ENCODE results near the gene CLSTN2. TPM values are rescaled to one million over a fixed set of nuclear protein-coding genes. Genes with fewer than 3 reads are reported as not detected.

The CLSTN2 gene
- total RNA-seq, 1 donor from 2014 or later: not detected

DNA sequence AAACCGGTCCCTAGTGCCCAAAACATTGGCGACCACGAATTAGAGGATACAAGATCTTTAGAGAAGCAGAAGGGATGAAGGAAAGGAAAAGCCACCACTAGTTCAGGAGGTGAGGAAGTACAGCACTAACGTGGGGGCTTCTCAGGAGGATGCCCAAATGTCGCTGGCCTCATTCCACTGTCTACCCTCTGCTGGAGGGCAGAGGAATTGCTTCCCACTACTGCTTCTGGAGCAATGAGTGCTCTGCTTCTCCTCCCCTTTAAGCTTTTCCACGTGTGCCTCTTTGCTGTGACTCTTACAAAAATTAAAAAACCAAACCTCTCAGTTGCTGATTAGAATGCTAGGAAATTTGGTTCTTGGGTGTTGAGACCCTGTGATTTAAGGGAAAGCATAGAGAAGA is 281.3 kb downstream of the CLSTN2 start:
- no peaks in the 10 kb centered on the region for H3K36me3 Mint-ChIP-seq (ENCODE audit: low read depth)
- no peaks in the 10 kb centered on the region for H3K9me3 Mint-ChIP-seq
- H3K4me3 Mint-ChIP-seq: no peak overlapping the region
- no peak overlapping the region for H3K27ac Mint-ChIP-seq
- intact Hi-C loops (cut with micrococcal nuclease): no loop called here
- H3K27me3 Mint-ChIP-seq: no peaks in the 10 kb centered on the region
- DNase-seq: no peak
- no peaks in the 10 kb centered on the region for H3K4me1 Mint-ChIP-seq

DNA sequence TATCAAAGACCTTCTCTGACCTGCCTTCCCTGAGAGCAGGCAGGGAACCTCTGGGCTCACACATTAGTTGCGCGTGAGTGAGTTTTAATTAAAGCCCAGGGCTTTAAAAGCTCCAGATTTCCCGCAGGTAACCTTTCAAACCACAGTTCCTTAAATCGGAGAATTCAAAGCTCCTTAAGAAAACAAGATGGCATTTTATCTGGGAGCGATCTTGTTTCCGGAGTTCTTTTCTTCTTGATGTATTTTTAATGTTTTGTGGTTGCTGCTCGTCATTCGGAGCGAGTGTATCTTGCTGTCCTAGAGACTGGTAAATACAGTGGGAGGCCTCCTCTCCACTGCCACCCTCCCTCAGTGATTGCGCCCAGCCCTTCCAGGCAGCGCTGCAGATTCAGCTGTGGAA is 284.3 kb downstream of the CLSTN2 start:
- Mint-ChIP-seq H3K36me3 (ENCODE audit: low read depth) (no peaks in the 10 kb centered on the region), H3K9me3 (no peaks in the 10 kb centered on the region), H3K4me3 (no peak overlapping the region), H3K27ac (no peak overlapping the region), H3K27me3 (no peaks in the 10 kb centered on the region), H3K4me1 (no peaks in the 10 kb centered on the region)
- intact Hi-C loops (cut with micrococcal nuclease): no loop called here
- DNase-seq: no peak

DNA sequence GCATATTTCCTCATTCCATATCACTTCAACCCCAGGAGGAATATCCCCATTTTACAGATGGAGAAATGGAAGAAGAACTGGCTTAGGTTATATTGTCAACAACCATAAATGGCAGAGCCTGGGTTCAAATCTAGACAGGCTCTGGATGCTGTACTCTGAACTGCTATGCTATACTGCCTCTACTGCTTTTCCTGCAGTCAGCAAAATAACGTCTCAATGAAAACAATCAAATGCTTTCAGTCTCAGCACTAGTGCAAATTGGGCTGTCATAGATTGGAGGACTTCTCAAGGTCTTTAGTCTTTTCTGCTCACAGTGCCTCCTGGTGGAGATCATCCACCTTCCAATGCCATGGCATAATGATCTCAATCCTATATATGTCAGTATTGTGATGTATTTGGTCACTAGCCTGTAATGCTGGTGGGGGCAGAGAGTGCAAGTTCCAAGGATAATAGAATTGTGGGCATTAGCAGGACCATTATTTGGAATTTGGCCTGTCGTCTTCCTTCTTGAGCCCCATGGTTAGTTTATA is 285.0 kb downstream of the CLSTN2 start:
- Mint-ChIP-seq H3K4me3 (no peak overlapping the region), H3K4me1 (no peaks in the 10 kb centered on the region), H3K27me3 (no peaks in the 10 kb centered on the region), H3K27ac (no peak overlapping the region), H3K36me3 (ENCODE audit: low read depth) (no peaks in the 10 kb centered on the region), H3K9me3 (no peaks in the 10 kb centered on the region)
- intact Hi-C loops (cut with micrococcal nuclease): no loop called here
- DNase-seq: no peak

DNA sequence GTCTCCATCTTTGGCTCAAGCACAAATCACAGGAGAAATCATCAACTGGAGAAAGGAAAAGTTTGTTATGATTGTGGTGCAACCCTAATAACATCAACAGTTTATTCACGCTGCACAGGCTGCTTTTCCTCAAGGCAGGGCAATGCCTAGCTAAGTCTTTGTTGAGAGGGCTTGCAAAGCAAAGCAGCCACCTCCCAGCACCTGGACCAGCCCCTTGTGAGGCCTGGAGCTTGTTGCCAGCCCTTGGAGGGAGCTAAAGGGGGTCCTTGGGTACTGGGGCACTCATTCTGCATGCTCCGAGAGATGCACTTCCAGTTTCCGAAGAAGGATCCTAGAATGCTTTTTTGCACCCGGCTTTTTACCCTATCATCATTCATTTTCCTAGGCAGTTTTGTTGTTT is 288.2 kb downstream of the CLSTN2 start:
- Mint-ChIP-seq H3K27me3 (no peaks in the 10 kb centered on the region), H3K4me3 (no peak overlapping the region), H3K4me1 (no peaks in the 10 kb centered on the region), H3K27ac (no peak overlapping the region), H3K36me3 (ENCODE audit: low read depth) (no peaks in the 10 kb centered on the region), H3K9me3 (no peaks in the 10 kb centered on the region)
- DNase-seq: no peak
- intact Hi-C loops (cut with micrococcal nuclease): no loop called here

DNA sequence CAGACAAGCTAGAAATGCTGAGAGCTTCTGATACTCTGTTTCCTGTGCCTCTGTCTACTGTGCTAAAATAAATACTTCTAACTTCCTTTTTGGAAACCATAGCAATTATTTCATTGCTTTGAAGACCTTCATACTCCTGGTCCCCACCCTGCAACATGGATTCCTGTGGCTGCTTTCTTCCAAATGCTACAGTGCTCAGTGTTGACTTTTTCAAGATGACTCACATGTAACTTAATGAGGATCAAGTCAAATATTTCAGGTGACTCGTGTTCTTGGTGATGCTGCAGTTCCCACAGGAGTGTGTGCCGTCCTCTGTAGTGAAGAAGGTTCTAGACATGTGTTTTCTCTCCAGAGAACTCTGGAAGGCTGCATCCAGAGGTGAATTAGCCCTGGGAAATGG is 288.6 kb downstream of the CLSTN2 start:
- DNase-seq: no peak
- Mint-ChIP-seq H3K4me3 (no peak overlapping the region), H3K27me3 (no peaks in the 10 kb centered on the region), H3K4me1 (no peaks in the 10 kb centered on the region), H3K27ac (no peak overlapping the region), H3K36me3 (ENCODE audit: low read depth) (no peaks in the 10 kb centered on the region), H3K9me3 (no peaks in the 10 kb centered on the region)
- intact Hi-C loops (cut with micrococcal nuclease): no loop called here

DNA sequence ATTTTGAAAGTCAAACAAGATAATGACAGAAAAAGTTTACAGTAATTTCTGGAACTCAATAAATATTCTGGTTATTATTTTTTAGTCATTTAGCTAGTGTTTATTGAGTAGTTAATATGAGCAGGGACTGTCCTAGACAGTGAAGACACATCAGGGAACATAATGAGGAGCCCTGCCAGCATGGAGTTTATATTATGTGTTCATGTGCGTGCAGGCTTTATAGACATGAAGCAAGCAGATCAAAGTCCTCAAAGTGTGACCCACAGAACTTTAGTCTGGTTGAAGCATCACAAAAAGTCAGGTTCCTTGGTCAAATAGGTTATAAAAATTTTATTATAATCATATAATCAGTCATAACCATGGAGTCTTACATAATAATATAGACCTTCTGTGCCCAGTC is 289.3 kb downstream of the CLSTN2 start:
- Mint-ChIP-seq H3K27ac (no peak overlapping the region), H3K9me3 (no peaks in the 10 kb centered on the region), H3K36me3 (ENCODE audit: low read depth) (no peaks in the 10 kb centered on the region), H3K4me1 (no peaks in the 10 kb centered on the region), H3K4me3 (no peak overlapping the region), H3K27me3 (no peaks in the 10 kb centered on the region)
- no peak for DNase-seq
- intact Hi-C loops (cut with micrococcal nuclease): no loop called here

DNA sequence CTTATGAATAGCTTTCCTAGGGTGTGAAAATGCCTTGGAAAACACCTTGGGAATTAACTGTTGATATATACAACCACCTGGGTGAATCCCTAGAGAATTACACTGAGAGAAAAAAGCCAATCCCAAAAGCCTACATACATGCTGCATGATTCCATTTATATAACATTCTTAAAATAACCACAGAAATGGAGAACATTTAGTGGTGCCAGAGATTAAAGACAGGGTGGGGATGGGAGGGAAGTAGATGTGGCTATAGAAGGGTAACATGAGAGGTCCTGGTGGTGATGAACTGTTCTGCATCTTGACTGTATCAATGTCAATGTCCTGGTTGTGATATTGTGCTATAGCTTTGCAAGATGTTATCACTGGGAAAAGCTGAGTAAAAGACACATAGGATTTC is 291.0 kb downstream of the CLSTN2 start:
- no peaks in the 10 kb centered on the region for H3K27me3 Mint-ChIP-seq
- no peak for DNase-seq
- no peaks in the 10 kb centered on the region for H3K4me1 Mint-ChIP-seq
- no peak overlapping the region for H3K27ac Mint-ChIP-seq
- no peak overlapping the region for H3K4me3 Mint-ChIP-seq
- intact Hi-C loops (cut with micrococcal nuclease): no loop called here
- no peaks in the 10 kb centered on the region for H3K9me3 Mint-ChIP-seq
- no peaks in the 10 kb centered on the region for H3K36me3 Mint-ChIP-seq (ENCODE audit: low read depth)

DNA sequence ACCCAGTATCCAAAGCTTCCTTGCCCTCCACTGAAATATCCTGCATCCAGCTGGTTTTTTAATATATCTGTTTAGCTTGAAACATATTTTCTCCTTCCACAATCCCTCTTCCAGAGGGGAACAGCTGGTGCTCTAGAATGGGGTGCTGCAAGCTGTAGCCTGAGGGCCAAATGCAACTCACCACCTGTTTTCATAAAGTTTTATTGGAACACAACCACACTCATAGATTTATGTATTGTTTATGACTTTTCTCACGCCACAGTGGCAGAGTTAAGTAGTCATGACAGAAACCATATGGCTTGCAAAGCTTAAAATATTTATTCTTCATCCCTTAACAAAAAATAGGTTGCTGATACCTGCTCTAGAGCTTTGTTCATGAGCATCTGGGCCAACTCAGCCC is 298.7 kb downstream of the CLSTN2 start:
- no peak overlapping the region for H3K27ac Mint-ChIP-seq
- DNase-seq: no peak
- H3K36me3 Mint-ChIP-seq (ENCODE audit: low read depth): no peaks in the 10 kb centered on the region
- no peaks in the 10 kb centered on the region for H3K4me1 Mint-ChIP-seq
- no peak overlapping the region for H3K4me3 Mint-ChIP-seq
- H3K27me3 Mint-ChIP-seq: peaks cover 2% of the 10 kb centered on the region
- no peaks in the 10 kb centered on the region for H3K9me3 Mint-ChIP-seq
- intact Hi-C loops (cut with micrococcal nuclease): no loop called here

DNA sequence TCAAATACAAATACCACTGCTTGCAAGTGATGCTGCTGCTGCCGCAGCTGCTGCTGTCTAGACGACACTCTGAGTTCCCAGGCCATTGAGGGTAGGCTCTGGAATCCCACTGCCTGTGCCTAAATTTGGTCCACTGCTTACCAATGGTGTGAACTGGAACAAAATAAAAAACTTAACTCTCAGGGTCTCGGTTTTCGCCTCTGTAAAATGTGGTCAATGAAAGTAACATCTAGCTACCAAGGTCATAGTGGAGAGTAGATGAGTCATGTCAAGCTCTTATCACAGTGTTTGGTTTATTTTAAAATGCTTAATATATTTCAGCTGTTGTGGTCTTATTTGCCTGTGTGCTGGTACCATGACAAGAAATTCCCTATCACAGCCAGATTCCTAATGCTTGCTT is 299.3 kb downstream of the CLSTN2 start:
- Mint-ChIP-seq H3K27me3 (peaks cover 2% of the 10 kb centered on the region), H3K4me3 (no peak overlapping the region), H3K36me3 (ENCODE audit: low read depth) (no peaks in the 10 kb centered on the region), H3K9me3 (no peaks in the 10 kb centered on the region), H3K27ac (no peak overlapping the region), H3K4me1 (no peaks in the 10 kb centered on the region)
- intact Hi-C loops (cut with micrococcal nuclease): no loop called here
- DNase-seq: no peak

DNA sequence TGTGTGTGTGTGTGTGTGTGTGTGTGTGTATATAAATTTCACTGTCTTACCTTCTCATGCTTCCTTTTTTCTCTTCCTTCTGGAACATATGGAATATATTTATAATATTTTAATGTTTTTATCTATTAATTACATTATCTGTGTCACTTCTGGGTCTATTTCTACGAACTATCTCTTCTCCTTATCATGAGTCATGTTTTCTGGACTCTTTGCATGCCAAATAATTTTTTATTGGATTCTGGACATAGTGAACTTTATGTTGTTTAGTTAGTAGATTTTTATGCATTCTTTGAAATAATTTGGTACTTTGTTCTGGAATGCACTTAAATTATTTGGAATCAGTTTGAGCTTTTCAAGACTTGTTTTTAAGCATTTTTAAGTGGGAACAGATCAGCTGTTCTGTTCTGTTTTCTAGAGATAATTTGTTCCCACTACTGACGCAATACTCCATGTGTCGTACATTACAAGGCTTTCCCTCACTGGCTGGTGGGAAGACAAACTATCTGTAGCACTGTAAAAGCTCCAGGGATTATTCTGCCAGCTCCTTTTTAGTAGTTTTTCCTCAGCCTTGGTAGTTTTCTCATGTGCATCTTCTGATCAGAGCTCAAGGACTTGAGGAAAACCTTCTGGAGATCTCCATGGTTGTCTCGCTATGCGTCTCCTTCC is 302.0 kb downstream of the CLSTN2 start:
- Mint-ChIP-seq H3K27ac (no peak overlapping the region), H3K9me3 (no peaks in the 10 kb centered on the region), H3K36me3 (ENCODE audit: low read depth) (no peaks in the 10 kb centered on the region), H3K4me1 (no peaks in the 10 kb centered on the region), H3K4me3 (no peak overlapping the region), H3K27me3 (peaks cover 2% of the 10 kb centered on the region)
- no peak for DNase-seq
- intact Hi-C loops (cut with micrococcal nuclease): no loop called here

DNA sequence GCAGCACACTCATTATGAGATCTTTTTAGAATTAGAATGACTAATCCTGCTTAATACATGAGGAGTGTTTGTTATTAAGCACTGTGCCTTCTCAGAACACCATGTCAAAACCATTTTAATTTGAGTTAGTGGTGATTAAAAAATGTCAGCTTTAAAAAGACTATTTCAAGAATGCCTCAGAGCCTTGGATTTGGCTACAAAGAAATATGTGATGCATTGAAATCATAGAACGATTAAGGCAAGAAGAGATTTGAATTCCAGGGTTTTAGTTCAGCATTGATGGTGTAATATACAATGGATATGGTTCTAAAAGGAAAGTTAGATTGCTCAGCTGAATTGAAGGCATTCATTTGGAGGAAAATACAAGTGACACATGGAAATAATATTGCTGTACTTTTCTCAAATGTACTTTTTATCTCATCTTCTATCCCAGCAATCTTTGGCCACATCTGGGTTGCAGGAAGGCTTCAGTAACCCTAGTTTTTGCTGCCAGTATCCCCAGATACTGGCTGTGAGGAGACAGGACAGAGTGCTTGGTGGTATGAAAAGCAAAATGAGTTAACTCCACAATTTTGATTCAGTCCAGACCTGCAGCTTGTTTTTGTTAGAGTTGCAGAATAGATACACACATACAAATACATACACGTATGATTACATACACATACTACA is 303.8 kb downstream of the CLSTN2 start:
- Mint-ChIP-seq H3K36me3 (ENCODE audit: low read depth) (no peaks in the 10 kb centered on the region), H3K4me3 (no peak overlapping the region), H3K9me3 (no peaks in the 10 kb centered on the region), H3K4me1 (no peaks in the 10 kb centered on the region), H3K27ac (no peak overlapping the region), H3K27me3 (peaks cover 2% of the 10 kb centered on the region)
- DNase-seq: no peak
- intact Hi-C loops (cut with micrococcal nuclease): no loop called here

DNA sequence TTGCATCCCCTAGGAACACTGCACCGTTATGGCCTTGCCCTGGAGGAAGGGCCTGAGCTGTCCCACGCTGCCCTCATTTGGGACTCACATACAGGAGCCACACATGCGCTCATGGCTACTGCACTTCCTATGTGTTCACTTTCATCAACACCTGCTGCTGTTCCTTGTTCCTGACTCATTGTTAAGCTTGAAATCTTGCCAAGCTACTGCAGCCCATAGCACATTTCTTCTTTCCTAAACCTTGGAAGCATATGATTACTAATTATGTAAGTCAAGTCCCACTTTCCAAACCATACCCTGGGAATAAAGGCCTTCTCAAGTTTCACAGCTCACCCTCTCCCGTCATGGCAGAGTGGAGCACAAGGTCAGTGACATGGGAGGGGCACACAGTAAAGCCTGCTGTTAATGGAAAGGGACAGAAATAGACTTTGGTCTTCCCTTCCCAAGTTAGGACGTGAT is 307.9 kb downstream of the CLSTN2 start:
- H3K27me3 Mint-ChIP-seq: no peaks in the 10 kb centered on the region
- H3K9me3 Mint-ChIP-seq: no peaks in the 10 kb centered on the region
- H3K36me3 Mint-ChIP-seq (ENCODE audit: low read depth): no peaks in the 10 kb centered on the region
- no peak for DNase-seq
- H3K4me3 Mint-ChIP-seq: no peak overlapping the region
- no peaks in the 10 kb centered on the region for H3K4me1 Mint-ChIP-seq
- intact Hi-C loops (cut with micrococcal nuclease): no loop called here
- no peak overlapping the region for H3K27ac Mint-ChIP-seq

DNA sequence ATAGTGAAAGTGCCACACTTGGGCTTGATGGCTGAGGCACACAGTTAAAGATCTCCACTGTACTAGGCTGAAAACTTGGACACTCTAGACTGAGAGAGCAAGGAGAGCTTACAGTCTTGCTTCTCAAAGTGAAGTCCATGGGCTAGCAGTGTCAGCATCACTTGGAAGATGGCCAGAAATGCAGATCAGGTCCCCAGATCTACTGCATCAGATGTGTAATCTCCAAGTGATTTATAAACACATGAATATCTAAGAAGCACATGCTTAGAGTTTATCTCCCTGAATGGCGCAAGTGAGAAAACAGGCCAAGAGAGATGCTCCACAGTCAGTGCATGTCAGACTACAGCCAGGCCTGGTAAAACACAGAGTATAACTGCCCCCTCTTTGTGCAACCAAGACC is 308.6 kb downstream of the CLSTN2 start:
- no peak for DNase-seq
- Mint-ChIP-seq H3K4me3 (no peak overlapping the region), H3K4me1 (no peaks in the 10 kb centered on the region), H3K27ac (no peak overlapping the region), H3K36me3 (ENCODE audit: low read depth) (no peaks in the 10 kb centered on the region), H3K9me3 (no peaks in the 10 kb centered on the region), H3K27me3 (no peaks in the 10 kb centered on the region)
- intact Hi-C loops (cut with micrococcal nuclease): no loop called here

DNA sequence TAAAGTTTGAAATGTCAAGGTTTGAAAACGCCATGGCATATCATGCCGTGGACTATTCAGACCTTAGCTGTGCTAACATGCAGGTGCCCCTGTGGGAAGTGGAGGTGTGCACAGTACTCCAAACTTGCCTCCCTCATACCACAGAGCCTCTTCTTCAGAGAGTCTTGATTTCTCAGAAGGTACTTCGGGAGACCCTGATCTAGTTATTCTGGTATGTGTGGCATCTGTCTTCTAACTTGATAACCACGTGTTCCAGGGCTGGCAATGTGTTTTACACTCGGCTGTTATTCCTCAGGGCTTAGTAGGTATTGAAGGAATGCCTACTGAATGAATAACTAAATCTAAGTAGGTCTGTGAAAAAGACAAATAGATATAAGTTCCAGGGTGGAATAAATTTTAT is 309.9 kb downstream of the CLSTN2 start:
- no peak for DNase-seq
- H3K27ac Mint-ChIP-seq: no peak overlapping the region
- intact Hi-C loops (cut with micrococcal nuclease): no loop called here
- no peaks in the 10 kb centered on the region for H3K4me1 Mint-ChIP-seq
- no peaks in the 10 kb centered on the region for H3K27me3 Mint-ChIP-seq
- H3K9me3 Mint-ChIP-seq: no peaks in the 10 kb centered on the region
- H3K4me3 Mint-ChIP-seq: no peak overlapping the region
- H3K36me3 Mint-ChIP-seq (ENCODE audit: low read depth): no peaks in the 10 kb centered on the region

DNA sequence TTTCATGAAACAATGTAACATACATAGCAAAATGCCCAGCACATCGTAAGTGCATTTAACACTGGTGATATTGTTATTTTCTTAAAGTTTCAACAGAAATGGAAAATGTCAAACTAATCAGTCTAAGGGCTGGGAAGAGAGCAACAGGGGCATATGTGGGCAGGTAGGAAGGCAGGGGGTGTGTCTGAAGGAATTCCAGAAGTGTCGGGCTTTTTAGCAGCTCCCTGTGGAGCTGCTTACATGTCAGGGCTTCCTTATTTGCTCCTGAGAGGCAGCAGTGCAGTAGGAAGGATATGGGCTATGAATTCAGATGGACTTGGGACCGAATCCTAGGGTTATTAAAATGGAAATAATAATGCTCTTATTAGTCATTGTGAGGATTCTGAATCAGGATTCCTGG is 311.6 kb downstream of the CLSTN2 start:
- no peak for DNase-seq
- no peaks in the 10 kb centered on the region for H3K36me3 Mint-ChIP-seq (ENCODE audit: low read depth)
- intact Hi-C loops (cut with micrococcal nuclease): no loop called here
- no peak overlapping the region for H3K27ac Mint-ChIP-seq
- peaks cover 2% of the 10 kb centered on the region for H3K27me3 Mint-ChIP-seq
- no peaks in the 10 kb centered on the region for H3K9me3 Mint-ChIP-seq
- H3K4me1 Mint-ChIP-seq: no peaks in the 10 kb centered on the region
- H3K4me3 Mint-ChIP-seq: no peak overlapping the region
